ENCODE measurements around the gene XKR7. TPM values are rescaled to one million over a fixed set of nuclear protein-coding genes. Genes with fewer than 3 reads are reported as not detected.

XKR7 gene
- polyA plus RNA-seq, 4 donors, result 0.20 to 0.47 (median 0.33) TPM

- no peak for DNase-seq (ENCODE audit: low read depth in 4 of 4, low spot score in 3 of 4)
Measured at GRCh38 chr20:31975874-31976273, 7.9 kb downstream of the XKR7 start.

DNA sequence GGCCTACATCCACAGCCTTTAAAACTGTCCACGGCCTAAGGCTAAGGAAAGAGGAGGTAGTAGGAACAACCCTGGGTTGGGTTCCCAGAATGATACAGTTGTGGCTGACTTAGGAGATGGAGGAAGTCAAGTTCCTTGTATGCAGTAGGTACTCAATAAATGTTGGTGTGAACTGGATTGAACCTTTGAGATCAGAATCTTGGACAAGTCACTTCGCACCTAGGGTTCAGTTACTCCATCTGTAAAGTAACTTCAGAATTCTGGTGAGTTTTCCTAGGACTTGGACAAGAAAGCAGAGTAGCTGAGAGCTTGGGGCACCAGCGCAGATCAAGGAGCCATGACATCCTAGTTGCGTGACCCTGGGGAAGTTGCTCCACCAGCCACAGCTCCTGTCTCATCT is 9.1 kb downstream of the XKR7 start:
- no peak for DNase-seq (ENCODE audit: low read depth in 4 of 4, low spot score in 3 of 4)

GRCh38 chr20:31979713-31980426 is 11.9 kb downstream of the XKR7 start:
- DNase-seq (ENCODE audit: low read depth in 4 of 4, low spot score in 3 of 4), result no peak

- no peak for DNase-seq (ENCODE audit: low read depth in 4 of 4, low spot score in 3 of 4)
Measured at GRCh38 chr20:31981784-31982183, 13.8 kb downstream of the XKR7 start.

DNA sequence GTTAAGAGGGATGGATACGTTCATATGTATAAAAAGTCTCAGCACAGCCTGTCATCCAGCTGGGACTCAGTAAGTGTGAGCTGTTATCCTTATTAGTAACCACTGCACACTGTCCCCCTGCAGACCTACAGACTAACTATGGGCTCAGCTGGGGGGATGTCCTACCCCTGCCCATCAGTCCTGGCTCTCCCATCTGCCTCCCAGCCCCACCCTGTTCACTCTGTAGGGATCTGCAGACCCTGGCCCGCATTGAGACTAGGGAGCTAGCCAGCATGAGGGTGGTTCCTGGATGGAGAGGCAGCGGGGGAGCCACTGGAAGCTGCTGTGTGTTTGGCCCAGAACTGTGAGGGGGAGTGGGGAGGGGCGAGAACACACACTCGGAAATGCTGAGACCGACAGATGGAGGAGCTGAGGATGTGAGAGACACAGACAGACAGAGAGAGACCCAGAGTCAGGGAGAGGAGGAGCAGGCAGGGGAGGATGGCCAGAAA is 17.1 kb downstream of the XKR7 start:
- no peak for DNase-seq (ENCODE audit: low read depth in 4 of 4, low spot score in 3 of 4)

GRCh38 chr20:31987744-31988143 is 19.8 kb downstream of the XKR7 start:
- no peak for DNase-seq (ENCODE audit: low read depth in 4 of 4, low spot score in 3 of 4)

DNA sequence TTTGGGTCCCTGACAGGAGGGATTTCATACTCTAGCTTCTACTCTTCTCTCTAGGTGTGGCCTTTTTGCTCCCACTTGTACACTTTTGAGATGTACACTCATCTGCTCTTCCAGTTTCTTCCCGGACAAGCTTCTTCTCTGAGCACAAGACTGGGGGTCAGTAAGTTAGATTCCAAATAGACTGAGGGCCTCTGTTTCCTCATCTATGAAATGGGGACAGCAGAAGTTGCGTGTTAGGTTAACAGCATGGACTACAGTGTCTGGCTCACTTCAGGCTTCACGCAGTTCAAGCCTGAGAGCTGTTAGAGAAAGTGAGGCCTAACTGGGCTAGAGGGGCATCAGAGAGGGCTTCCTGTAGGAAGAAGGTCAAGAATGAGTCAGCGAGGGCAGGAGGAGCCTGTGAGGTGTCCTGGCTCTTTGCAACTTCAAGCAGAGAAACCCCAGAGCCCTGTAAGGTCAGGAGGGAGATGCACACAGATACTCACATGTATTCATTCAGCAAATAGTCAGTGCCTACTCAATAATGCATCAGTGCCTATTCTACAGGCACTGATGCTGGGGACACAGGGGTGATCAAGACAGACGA is 20.6 kb downstream of the XKR7 start:
- no peak for DNase-seq (ENCODE audit: low read depth in 4 of 4, low spot score in 3 of 4)

GRCh38 chr20:31989030-31989645 is 21.2 kb downstream of the XKR7 start:
- no peak for DNase-seq (ENCODE audit: low read depth in 4 of 4, low spot score in 3 of 4)

DNA sequence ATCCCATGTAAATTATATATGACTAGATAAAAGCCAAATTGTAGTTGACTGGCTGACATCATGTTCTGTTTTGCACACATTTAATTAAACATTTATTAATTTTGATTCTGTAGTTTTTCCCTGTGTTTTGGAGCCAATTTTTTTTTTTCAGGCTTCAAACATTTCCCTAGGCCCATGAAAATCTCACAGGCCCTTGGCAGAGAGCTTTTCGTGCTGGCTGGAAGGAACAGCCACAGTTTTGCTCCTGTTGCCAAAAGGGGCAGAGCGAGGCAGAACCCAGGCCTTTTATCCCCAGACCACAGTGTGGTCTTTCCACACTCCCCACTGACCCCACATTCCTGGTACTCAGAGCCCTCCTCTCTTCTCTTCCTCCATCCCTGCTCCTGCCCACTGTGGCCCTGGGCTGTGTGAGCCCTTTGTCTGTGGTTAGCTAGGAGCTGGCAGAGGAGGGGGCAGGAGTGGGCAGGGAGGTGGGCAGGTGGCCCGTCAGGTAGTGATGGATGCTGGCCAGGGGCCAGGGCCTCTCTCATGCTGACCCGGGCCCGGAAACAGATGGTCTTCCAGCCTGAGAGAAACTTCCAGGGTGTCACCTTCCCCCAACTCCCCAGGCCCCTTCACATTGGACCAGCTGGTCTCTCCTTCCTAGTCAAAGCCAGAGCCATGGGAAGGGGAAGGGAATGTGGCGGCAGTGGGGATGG is 22.8 kb downstream of the XKR7 start:
- no peak for DNase-seq (ENCODE audit: low read depth in 4 of 4, low spot score in 3 of 4)

DNA sequence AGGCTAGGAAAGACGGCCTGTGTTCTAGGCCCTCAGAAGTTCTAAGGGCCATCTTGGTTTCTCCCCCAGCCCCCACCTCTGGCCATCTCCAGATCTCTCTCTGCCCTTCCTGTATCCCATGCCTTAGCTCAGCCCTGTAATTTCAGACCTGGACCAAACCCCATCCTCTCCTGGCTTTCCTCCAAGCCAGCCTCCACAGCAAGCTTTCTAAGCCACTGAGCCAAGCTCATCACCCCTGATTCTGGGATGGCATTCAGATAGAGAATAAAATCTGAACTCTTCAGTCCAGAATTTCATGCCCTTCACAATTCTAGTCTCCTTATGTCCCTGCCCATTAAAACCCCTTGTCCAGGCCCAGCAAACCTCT is 23.4 kb downstream of the XKR7 start:
- no peak for DNase-seq (ENCODE audit: low read depth in 4 of 4, low spot score in 3 of 4)

GRCh38 chr20:31992086-31992485 is 24.1 kb downstream of the XKR7 start:
- no peak for DNase-seq (ENCODE audit: low read depth in 4 of 4, low spot score in 3 of 4)

DNA sequence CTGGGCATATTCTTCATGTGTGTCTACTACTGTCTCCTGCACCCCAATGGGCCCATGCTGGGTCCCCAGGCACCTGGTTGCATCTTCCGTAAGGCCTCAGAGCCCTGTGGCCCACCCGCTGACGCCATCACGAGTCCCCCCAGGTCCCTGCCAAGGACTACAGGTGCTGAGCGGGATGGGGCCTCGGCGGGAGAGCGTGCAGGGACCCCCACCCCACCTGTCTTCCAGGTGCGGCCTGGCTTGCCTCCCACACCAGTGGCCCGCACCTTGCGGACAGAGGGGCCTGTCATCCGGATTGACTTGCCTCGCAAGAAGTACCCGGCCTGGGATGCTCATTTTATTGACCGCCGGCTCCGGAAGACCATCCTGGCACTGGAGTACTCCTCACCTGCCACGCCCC is 29.0 kb downstream of the XKR7 start:
- no peak for DNase-seq (ENCODE audit: low read depth in 4 of 4, low spot score in 3 of 4)

- DNase-seq (ENCODE audit: low read depth in 4 of 4, low spot score in 3 of 4), result no peak
Measured at GRCh38 chr20:31998246-31998645, 30.3 kb downstream of the XKR7 start.

- no peak for DNase-seq (ENCODE audit: low read depth in 4 of 4, low spot score in 3 of 4)
Measured at GRCh38 chr20:32003325-32003724, 35.4 kb downstream of the XKR7 start.

- DNase-seq (ENCODE audit: low read depth in 4 of 4, low spot score in 3 of 4), result no peak
Measured at GRCh38 chr20:32004963-32005362, 37.0 kb downstream of the XKR7 start.

GRCh38 chr20:32006053-32006452 is 38.1 kb downstream of the XKR7 start:
- DNase-seq (ENCODE audit: low read depth in 4 of 4, low spot score in 3 of 4), result no peak

DNA sequence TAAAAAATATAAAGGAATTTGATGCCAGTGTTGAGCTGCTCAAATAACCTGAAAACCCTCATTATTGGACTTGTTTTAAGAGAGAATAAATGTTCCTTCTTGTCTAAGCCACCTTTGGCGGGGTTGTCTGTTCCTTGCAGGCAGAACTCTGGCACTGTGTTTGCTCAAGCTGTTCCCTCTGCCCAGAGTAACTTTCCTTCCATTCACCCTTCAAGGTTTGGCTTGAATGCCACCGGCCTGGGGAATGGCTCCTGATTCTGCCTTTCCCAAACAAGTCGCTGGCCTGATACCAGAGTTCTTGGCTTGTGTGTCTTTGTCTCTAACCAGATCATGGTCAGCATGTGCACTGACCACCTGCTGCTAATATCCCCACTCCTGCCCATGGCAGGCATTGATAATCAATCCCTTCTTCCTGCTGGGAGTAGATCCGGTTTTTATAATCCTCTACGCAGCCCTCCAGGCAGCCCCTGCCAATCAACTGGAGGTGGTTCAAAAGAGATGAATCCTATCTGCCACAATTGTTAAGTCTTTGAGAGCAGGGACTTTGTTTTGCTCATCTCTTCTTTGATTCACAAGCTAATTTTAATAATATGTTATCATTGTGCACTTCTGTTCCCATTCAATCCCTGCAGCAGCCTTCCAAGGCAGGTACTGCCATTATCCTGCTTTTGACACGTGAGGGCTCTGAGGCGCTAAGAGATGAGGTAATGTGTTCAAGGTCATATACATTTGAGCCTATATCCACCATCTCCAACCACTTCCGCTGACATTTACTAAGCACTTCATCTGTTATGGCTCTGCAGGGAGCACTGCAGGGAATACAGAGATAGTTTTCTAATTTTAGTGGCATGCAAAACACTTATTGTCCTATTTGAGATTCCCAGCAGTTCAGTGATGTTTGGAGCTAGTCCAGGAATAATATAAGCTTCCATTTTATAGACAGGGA is 39.2 kb downstream of the XKR7 start:
- no peak for DNase-seq (ENCODE audit: low read depth in 4 of 4, low spot score in 3 of 4)

- DNase-seq (ENCODE audit: low read depth in 4 of 4, low spot score in 3 of 4), result no peak
Measured at GRCh38 chr20:32007787-32008616, 40.1 kb downstream of the XKR7 start.

- no peak for DNase-seq (ENCODE audit: low read depth in 4 of 4, low spot score in 3 of 4)
Measured at GRCh38 chr20:32009564-32009963, 41.6 kb downstream of the XKR7 start.

DNA sequence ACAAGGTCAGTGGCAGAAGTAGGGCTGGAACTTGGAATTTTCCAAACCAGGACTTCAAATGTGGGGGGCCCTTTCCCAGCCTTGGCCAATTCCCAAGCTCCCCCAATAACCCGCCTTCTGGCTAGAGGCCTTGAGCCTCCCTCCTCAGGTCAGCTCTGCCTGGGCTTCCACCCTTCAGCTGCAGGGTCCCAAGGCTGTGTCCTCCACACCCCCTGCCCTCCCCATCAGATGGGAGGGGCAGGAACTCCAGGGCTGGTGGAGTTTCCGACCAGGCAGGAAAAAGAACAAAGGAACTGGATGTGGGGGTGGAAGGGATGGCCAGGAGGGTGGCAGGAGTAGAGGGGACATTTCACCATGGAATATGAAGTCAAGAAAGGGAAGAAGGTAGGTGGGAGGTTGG is 42.1 kb downstream of the XKR7 start, which contains the start of gene CCM2L:
TSS of gene CCM2L (plus strand) at position 338 of the 400 bp plus-strand sequence. CDS start at position 355, 17 bp downstream.
- no peak for DNase-seq (ENCODE audit: low read depth in 4 of 4, low spot score in 3 of 4)
